SK-N-MC (cell line): ENCODE measurements around the gene UBE3B.

Experiments used
- EZH2 ChIP-seq: fragments of 200-600 bp; sonication (generic); IDR thresholded peaks from one replicate; pipeline ENCODE4 v1.6.1; 2017; ENCODE audit warnings: antibody characterized with exemption
- FOXP2 ChIP-seq: optimal IDR thresholded peaks from 2 replicates; pipeline ENCODE3; 2011; ENCODE audit warnings: mild to moderate bottlenecking, moderate library complexity; ENCODE audit not compliant: insufficient read depth; ENCODE audit errors: extremely low read length, control extremely low read depth
- POLR2AphosphoS5 ChIP-seq: IDR thresholded peaks from 2 replicates; pipeline ENCODE4 v1.6.1; 2012; ENCODE audit warnings: mild to moderate bottlenecking, low read depth, low read length, borderline replicate concordance

GRCh38 chr12:109444259-109444658 is 33.2 kb upstream of the UBE3B start:
- no peak for TF ChIP-seq EZH2
- no peak for TF ChIP-seq POLR2AphosphoS5
- TF ChIP-seq FOXP2: no peak
